Smooth muscle cell (in vitro differentiated cells): ENCODE results near the gene ATP2A3. TPM values are rescaled to one million over a fixed set of nuclear protein-coding genes. Genes with fewer than 3 reads are reported as not detected.

ENCODE experiments used
- DNase-seq: peaks from one replicate; lab custom pipeline; 2025; ENCODE audit not compliant: unreplicated experiment; lab: John Stamatoyannopoulos, UW
- H2AFZ ChIP-seq: fragments of 200-600 bp; sonication (generic); 2 replicates; pipeline ENCODE4 v1.6.0; 2016; ENCODE audit warnings: antibody characterized with exemption, low read depth, mild to moderate bottlenecking
- H3F3A ChIP-seq: fragments of 200-600 bp; sonication (generic); 2 replicates; pipeline ENCODE4 v1.6.0; 2017; ENCODE audit warnings: antibody characterized with exemption, low read depth
- H3K27ac ChIP-seq: fragments of 200-600 bp; sonication (generic); 2 replicates; pipeline ENCODE4 v1.5.1; 2016; ENCODE audit warnings: low read depth, mild to moderate bottlenecking
- H3K27me3 ChIP-seq: fragments of 200-600 bp; sonication (generic); 2 replicates; pipeline ENCODE4 v1.6.1; 2016; ENCODE audit warnings: low read depth, mild to moderate bottlenecking
- H3K36me3 ChIP-seq: fragments of 200-600 bp; sonication (generic); 2 replicates; pipeline ENCODE4 v1.5.1; 2016; ENCODE audit warnings: low read depth
- H3K4me1 ChIP-seq: fragments of 200-600 bp; sonication (generic); 2 replicates; pipeline ENCODE4 v1.5.1; 2016; ENCODE audit warnings: low read depth
- H3K4me2 ChIP-seq: fragments of 200-600 bp; sonication (generic); 2 replicates; pipeline ENCODE4 v1.6.0; 2016; ENCODE audit warnings: mild to moderate bottlenecking
- H3K4me3 ChIP-seq: fragments of 200-600 bp; sonication (generic); 2 replicates; pipeline ENCODE4 v1.5.1; 2016; ENCODE audit warnings: mild to moderate bottlenecking
- H3K79me2 ChIP-seq: fragments of 200-600 bp; sonication (generic); 2 replicates; pipeline ENCODE4 v1.6.0; 2016; ENCODE audit warnings: low read depth, mild to moderate bottlenecking
- H3K9ac ChIP-seq: fragments of 200-600 bp; sonication (generic); 2 replicates; pipeline ENCODE4 v1.6.0; 2016; ENCODE audit warnings: low read depth
- H3K9me3 ChIP-seq: fragments of 200-600 bp; sonication (generic); replicated peaks from 2 replicates; pipeline ENCODE4 v1.5.1; 2016; ENCODE audit warnings: low read depth
- H4K20me1 ChIP-seq: fragments of 200-600 bp; sonication (generic); 2 replicates; pipeline ENCODE4 v1.6.0; 2016; ENCODE audit warnings: low read depth
- CTCF ChIP-seq: fragments of 200-600 bp; sonication (generic); IDR thresholded peaks from 2 replicates; pipeline ENCODE4 v1.5.1; 2017; ENCODE audit warnings: borderline replicate concordance, mild to moderate bottlenecking, antibody characterized with exemption; ENCODE audit not compliant: insufficient read depth, poor library complexity, severe bottlenecking
- WGBS: methylation state at CpG from one replicate; pipeline ENCODE4 v1.1.7; 2016; ENCODE audit warnings: low lambda C conversion rate; 5-methylcytosine and 5-hydroxymethylcytosine counted together
- polyA plus RNA-seq: library from polyadenylated mRNA; unstranded; fragments of >200 nt; fragmentation: Nextera tagmentation; extraction: Ambion mirVana; gene quantifications from 2 replicates; pipeline ENCODE4 v1.2.1, GENCODE V29; 2016
- total RNA-seq: library from RNA; depleted of rRNA; stranded (reverse); fragments of >200 nt; gene quantifications from 2 replicates; pipeline ENCODE4 v1.2.3, GENCODE V29; 2014

ATP2A3 gene
- total and polyA plus RNA-seq, 2 experiments from 2014 or later = 4.2 to 7.8 TPM

- Histone ChIP-seq H3F3A (peaks cover 12% of the 10 kb centered on the region), H3K4me3 (no peak overlapping the region), H4K20me1 (peaks cover under 1% of the 10 kb centered on the region), H3K4me1 (peaks cover 9% of the 10 kb centered on the region), H3K9me3 (no peaks in the 10 kb centered on the region), H3K36me3 (no peaks in the 10 kb centered on the region), H3K9ac (no peak overlapping the region), H3K27me3 (no peaks in the 10 kb centered on the region), H2AFZ (no peak overlapping the region), H3K4me2 (no peak overlapping the region), H3K79me2 (no peaks in the 10 kb centered on the region), H3K27ac (no peak overlapping the region)
- TF ChIP-seq CTCF = no peak
- WGBS = 82% methylated on average over 15 of the region's 15 CpGs
- no peak for DNase-seq
These were observed 67.9 kb downstream of the ATP2A3 start for GRCh38 chr17:3896108-3896967.

GRCh38 chr17:3895354-3895753, 68.9 kb downstream of the ATP2A3 start:
- no peak overlapping the region for H3K9ac ChIP-seq
- WGBS = 93% methylated on average over 3 of the region's 3 CpGs
- peaks cover 7% of the 10 kb centered on the region for H4K20me1 ChIP-seq
- H2AFZ ChIP-seq = no peak overlapping the region
- no peak overlapping the region for H3K4me2 ChIP-seq
- H3F3A ChIP-seq = peaks cover 14% of the 10 kb centered on the region
- no peaks in the 10 kb centered on the region for H3K36me3 ChIP-seq
- no peak overlapping the region for H3K4me3 ChIP-seq
- no peaks in the 10 kb centered on the region for H3K27me3 ChIP-seq
- no peak for TF ChIP-seq CTCF
- H3K4me1 ChIP-seq = peaks cover 19% of the 10 kb centered on the region
- no peak overlapping the region for H3K27ac ChIP-seq
- H3K9me3 ChIP-seq = no peaks in the 10 kb centered on the region
- H3K79me2 ChIP-seq = no peaks in the 10 kb centered on the region
- DNase-seq = no peak

GRCh38 chr17:3894911-3895343, 69.3 kb downstream of the ATP2A3 start:
- Histone ChIP-seq H3K79me2 (no peaks in the 10 kb centered on the region), H3K36me3 (no peaks in the 10 kb centered on the region), H3K9me3 (no peaks in the 10 kb centered on the region), H3K27ac (no peak overlapping the region), H3K27me3 (no peaks in the 10 kb centered on the region), H3K9ac (no peak overlapping the region), H3F3A (peaks cover 14% of the 10 kb centered on the region), H3K4me1 (peaks cover 19% of the 10 kb centered on the region), H3K4me2 (no peak overlapping the region), H2AFZ (no peak overlapping the region), H4K20me1 (peaks cover 7% of the 10 kb centered on the region), H3K4me3 (no peak overlapping the region)
- 30% methylated on average over 2 of the region's 2 CpGs for WGBS
- no peak for TF ChIP-seq CTCF
- no peak for DNase-seq

GRCh38 chr17:3894188-3894587, 70.0 kb downstream of the ATP2A3 start:
- H3K4me1 ChIP-seq = peaks cover 25% of the 10 kb centered on the region
- no peaks in the 10 kb centered on the region for H3K27me3 ChIP-seq
- no peaks in the 10 kb centered on the region for H3K9me3 ChIP-seq
- H3K27ac ChIP-seq = no peak overlapping the region
- H3K4me2 ChIP-seq = no peak overlapping the region
- DNase-seq = no peak
- H3K4me3 ChIP-seq = no peak overlapping the region
- H3K9ac ChIP-seq = no peak overlapping the region
- WGBS = 93% methylated on average over 5 of the region's 5 CpGs
- H3K79me2 ChIP-seq = no peaks in the 10 kb centered on the region
- H3K36me3 ChIP-seq = no peaks in the 10 kb centered on the region
- H4K20me1 ChIP-seq = peaks cover 7% of the 10 kb centered on the region
- H2AFZ ChIP-seq = no peak overlapping the region
- peaks cover 19% of the 10 kb centered on the region for H3F3A ChIP-seq
- no peak for TF ChIP-seq CTCF
